ENCODE results near the gene NPEPPS.

NPEPPS gene

GRCh38 chr17:47630614-47631013, 99.7 kb downstream of the NPEPPS start:
- no peak for DNase-seq

- no peak for DNase-seq
Observed at GRCh38 chr17:47632991-47633390, 102.1 kb downstream of the NPEPPS start.

GRCh38 chr17:47633996-47634395, 103.1 kb downstream of the NPEPPS start:
- no peak for DNase-seq

GRCh38 chr17:47634870-47635269, 104.0 kb downstream of the NPEPPS start:
- DNase-seq: no peak

GRCh38 chr17:47635734-47636133, 104.8 kb downstream of the NPEPPS start:
- DNase-seq: no peak

GRCh38 chr17:47636273-47637030, 105.5 kb downstream of the NPEPPS start:
- no peak for DNase-seq

GRCh38 chr17:47638903-47639302, 108.0 kb downstream of the NPEPPS start:
- no peak for DNase-seq

GRCh38 chr17:47640076-47640475, 109.2 kb downstream of the NPEPPS start:
- DNase-seq: no peak

GRCh38 chr17:47641202-47641601, 110.3 kb downstream of the NPEPPS start:
- DNase-seq: no peak

GRCh38 chr17:47643116-47643515, 112.2 kb downstream of the NPEPPS start:
- DNase-seq: no peak

GRCh38 chr17:47644324-47644723, 113.4 kb downstream of the NPEPPS start:
- no peak for DNase-seq

- DNase-seq: peak; percentile 100
Observed at GRCh38 chr17:47649153-47649971, 118.5 kb downstream of the NPEPPS start, which contains the start of gene KPNB1. KPNB1 (plus strand) TSS chr17:47649919; CDS start chr17:47650245, 326 bp downstream.

- DNase-seq: no peak
Observed at GRCh38 chr17:47649972-47650524, 119.1 kb downstream of the NPEPPS start.

- peak; percentile 99 for DNase-seq
Observed at GRCh38 chr17:47650525-47651522, 119.9 kb downstream of the NPEPPS start.

GRCh38 chr17:47651704-47652103, 120.8 kb downstream of the NPEPPS start:
- DNase-seq: no peak

GRCh38 chr17:47652570-47652969, 121.7 kb downstream of the NPEPPS start:
- DNase-seq: no peak

- DNase-seq: no peak
Observed at GRCh38 chr17:47653442-47653841, 122.5 kb downstream of the NPEPPS start.

- no peak for DNase-seq
Observed at GRCh38 chr17:47654991-47655390, 124.1 kb downstream of the NPEPPS start.

GRCh38 chr17:47660064-47660492, 129.2 kb downstream of the NPEPPS start:
- no peak for DNase-seq

- DNase-seq: peak; percentile 24
Observed at GRCh38 chr17:47663912-47664623, 133.2 kb downstream of the NPEPPS start.

GRCh38 chr17:47664624-47664941, 133.7 kb downstream of the NPEPPS start:
- DNase-seq: no peak

- DNase-seq: no peak
Observed at GRCh38 chr17:47665655-47666054, 134.7 kb downstream of the NPEPPS start.

All from NCI-H510A (cell line).